G401.6 (cell line): ENCODE data around the gene CIART.
"Not testable (repeated sequence)": the region's sequence is repeated elsewhere in the genome, so short reads cannot be mapped to it uniquely, and the experiment has no call there.

Source experiments
- FAIRE-seq: peaks from 2 replicates; lab custom pipeline; 2012; peaks lifted over from hg19 to GRCh38; lab: Jason Lieb, UNC

Gene CIART

GRCh38 chr1:150281758-150282557 lies at the start of gene CIART:
Gene CIART (plus strand): TSS chr1:150282554. CDS start chr1:150283268, 714 bp downstream.
- peak; percentile 93 for FAIRE-seq

GRCh38 chr1:150232921-150233320 lies 49.4 kb upstream of the CIART start:
- FAIRE-seq: not testable (repeated sequence)

- FAIRE-seq: no peak
Observed at GRCh38 chr1:150233359-150234308, 48.7 kb upstream of the CIART start.

GRCh38 chr1:150234309-150234565 lies 48.1 kb upstream of the CIART start:
- no peak for FAIRE-seq

- no peak for FAIRE-seq
Observed at GRCh38 chr1:150234566-150235293, 47.6 kb upstream of the CIART start.

- FAIRE-seq: no peak
Observed at GRCh38 chr1:150235294-150235851, 47.0 kb upstream of the CIART start.

GRCh38 chr1:150235852-150236613 lies 46.3 kb upstream of the CIART start, which contains the start of gene ANP32E:
Gene ANP32E (minus strand): TSS chr1:150236112. CDS start chr1:150235786, 326 bp downstream.
- FAIRE-seq: peak; percentile 99

- FAIRE-seq: no peak
Observed at GRCh38 chr1:150236614-150237100, 45.7 kb upstream of the CIART start.

GRCh38 chr1:150237176-150237575 lies 45.2 kb upstream of the CIART start:
- not testable (repeated sequence) for FAIRE-seq

- no peak for FAIRE-seq
Observed at GRCh38 chr1:150237746-150238145, 44.6 kb upstream of the CIART start.

- FAIRE-seq: no peak
Observed at GRCh38 chr1:150243003-150243402, 39.4 kb upstream of the CIART start.

- FAIRE-seq: no peak
Observed at GRCh38 chr1:150249936-150250335, 32.4 kb upstream of the CIART start.

GRCh38 chr1:150256198-150256553 lies 26.2 kb upstream of the CIART start:
- FAIRE-seq: no peak

GRCh38 chr1:150256554-150257341 lies 25.6 kb upstream of the CIART start:
- FAIRE-seq: no peak

- peak; percentile 67 for FAIRE-seq
Observed at GRCh38 chr1:150257624-150258585, 24.4 kb upstream of the CIART start, which contains the start of gene CA14. Gene CA14 (plus strand): TSS chr1:150257774. CDS start chr1:150258129, 355 bp downstream.

- FAIRE-seq: no peak
Observed at GRCh38 chr1:150259217-150259616, 23.1 kb upstream of the CIART start.

GRCh38 chr1:150259758-150260669 lies 22.3 kb upstream of the CIART start:
- FAIRE-seq: peak; percentile 88

- FAIRE-seq: no peak
Observed at GRCh38 chr1:150261367-150261766, 21.0 kb upstream of the CIART start.
